K562 (cell line): ENCODE results near the gene PCBP4. TPM values are rescaled to one million over a fixed set of nuclear protein-coding genes. Genes with fewer than 3 reads are reported as not detected.

Experiments
- HMG20A ChIP-seq: fragments of 450-650 bp; formaldehyde crosslinking; conservative IDR thresholded peaks from 2 replicates; pipeline ENCODE4 v1.4.0; 2020; ENCODE audit warnings: mild to moderate bottlenecking, mixed read lengths
- IFI16 ChIP-seq: fragments of 250-450 bp; sonication (Bioruptor Pico); IDR thresholded peaks from 2 replicates; pipeline ENCODE4 v2.1.2; 2022; ENCODE audit warnings: mild to moderate bottlenecking, inconsistent platforms
- IRF2 ChIP-seq: sonication (generic); formaldehyde crosslinking; IDR thresholded peaks from 2 replicates; pipeline ENCODE4 v1.8.1; 2022; ENCODE audit warnings: mild to moderate bottlenecking, missing genetic modification reagents
- LEF1 ChIP-seq: fragments of 450-650 bp; IDR thresholded peaks from 2 replicates; pipeline ENCODE4 v1.6.1; 2016; ENCODE audit warnings: mild to moderate bottlenecking
- MITF ChIP-seq: IDR thresholded peaks from 2 replicates; pipeline ENCODE4 v1.6.1; 2014; ENCODE audit warnings: antibody characterized with exemption
- NEUROD1 ChIP-seq: fragments of 150-350 bp; IDR thresholded peaks from 2 replicates; pipeline ENCODE4 v1.6.1; 2014; ENCODE audit warnings: borderline replicate concordance, low read length, low read depth; ENCODE audit not compliant: partially characterized antibody
- REST ChIP-seq, 2 experiments: fragments of 450-650 bp; formaldehyde crosslinking in 1 of 2; IDR thresholded peaks; 2 replicates each; pipeline versions ENCODE4 v1.4.0 to v1.6.1; 2014 to 2020; ENCODE audit warnings: mild to moderate bottlenecking in 2 of 2, borderline replicate concordance in 1 of 2, low read depth in 1 of 2
- SMAD2 ChIP-seq: fragments of 150-350 bp; IDR thresholded peaks from 2 replicates; pipeline ENCODE4 v1.6.1; 2014; ENCODE audit warnings: low read depth, mild to moderate bottlenecking, low read length
- TBL1XR1 ChIP-seq, 2 experiments: IDR thresholded peaks; 2 replicates each; pipeline ENCODE4 v1.6.1; 2012; ENCODE audit warnings: improper control_type of control experiment in 2 of 2, low read length in 2 of 2, mild to moderate bottlenecking in 1 of 2
- USF1 ChIP-seq: sonication (generic); formaldehyde crosslinking; IDR thresholded peaks from 2 replicates; pipeline ENCODE4 v1.9.0; 2022; ENCODE audit warnings: mild to moderate bottlenecking, missing genetic modification reagents
- ZNF507 ChIP-seq: conservative IDR thresholded peaks from 2 replicates; pipeline ENCODE4 v1.6.1; 2017; ENCODE audit warnings: missing genetic modification characterization, missing compliant biosample characterization
- ZNF518B ChIP-seq: fragments of 250-450 bp; sonication (Bioruptor Pico); IDR thresholded peaks from 2 replicates; pipeline ENCODE4 v1.5.0; 2021; ENCODE audit warnings: mild to moderate bottlenecking, moderate library complexity
- ZNF695 ChIP-seq: fragments of 450-650 bp; formaldehyde crosslinking; IDR thresholded peaks from 2 replicates; pipeline ENCODE4 v1.4.0; 2020; ENCODE audit warnings: mild to moderate bottlenecking, moderate library complexity
- polyA plus RNA-seq, 8 experiments: library from polyadenylated mRNA; depleted of rRNA in 4 of 8; stranded (reverse) in 5 of 8; unstranded in 3 of 8; fragments of >200 nt; fragmentation: Nextera tagmentation in 2 of 8; fragmentation: Illumina TruSeq in 1 of 8; extraction: Ambion mirVana in 2 of 8; extraction: Trizol in 1 of 8; gene quantifications; 2 replicates each; pipeline versions ENCODE4 v1.2.1 to v1.2.3, GENCODE V29; 2011 to 2014; ENCODE audit warnings: inconsistent platforms in 1 of 8, missing spikeins in 1 of 8
- total RNA-seq, 7 experiments: library from RNA; depleted of rRNA in 6 of 7; stranded (reverse); fragments of >200 nt in 6 of 7; fragmentation: Illumina TruSeq in 2 of 7; extraction: Trizol in 2 of 7; gene quantifications; 2 replicates each; pipeline versions ENCODE4 v1.2.1 to v1.2.3, GENCODE V29; 2011 to 2021; ENCODE audit warnings: low replicate concordance in 1 of 7

Gene PCBP4
- total and polyA plus RNA-seq, 9 of the 15 experiments (the other 6 are each of a cell fraction or from before 2014, with no cell fraction given), result 0.06 to 5.8 (median 2.6) TPM

- TF ChIP-seq NEUROD1, result peak; percentile 68
- TF ChIP-seq SMAD2, result no peak
- no peak for TF ChIP-seq REST (IDR thresholded peaks at IDR 0.05; ENCODE audit: borderline replicate concordance)
- no peak for TF ChIP-seq REST (CRISPR knock-in tag; IDR thresholded peaks at IDR 0.05; ENCODE audit: low read depth)
- TF ChIP-seq USF1 (CRISPR knock-in tag), result no peak
- TF ChIP-seq ZNF518B (CRISPR knock-in tag), result no peak
- no peak for TF ChIP-seq LEF1
- peak in 1 of 2 experiments; percentile 60; a peak in 2 of 4 replicates for TF ChIP-seq TBL1XR1 (IDR thresholded peaks at IDR 0.05; ENCODE audit: low read length in 2 of 2)
- TF ChIP-seq MITF, result no peak
- TF ChIP-seq IFI16, result no peak
- no peak for TF ChIP-seq ZNF695
- no peak for TF ChIP-seq ZNF507 (tag)
- no peak for TF ChIP-seq HMG20A (CRISPR knock-in tag)
- no peak for TF ChIP-seq IRF2 (CRISPR knock-in tag)
These were observed 28.3 kb upstream of the PCBP4 start, which contains the start of gene RPL29 (continued) for GRCh38 chr3:51995346-51996163.
